ENCODE results near the gene CDH4.

The CDH4 gene

GRCh38 chr20:61841966-61842365 is 589.9 kb downstream of the CDH4 start:
- DNase-seq (ENCODE audit: low read depth in 2 of 2): no peak
- no peak for TF ChIP-seq CTCF (IDR thresholded peaks at IDR 0.05; ENCODE audit: low read depth, low read length)
- H3K4me3 ChIP-seq (replicated peaks in 1 of 2; ENCODE audit: low read depth in 2 of 2, low read length in 2 of 2): no peak overlapping the region

DNA sequence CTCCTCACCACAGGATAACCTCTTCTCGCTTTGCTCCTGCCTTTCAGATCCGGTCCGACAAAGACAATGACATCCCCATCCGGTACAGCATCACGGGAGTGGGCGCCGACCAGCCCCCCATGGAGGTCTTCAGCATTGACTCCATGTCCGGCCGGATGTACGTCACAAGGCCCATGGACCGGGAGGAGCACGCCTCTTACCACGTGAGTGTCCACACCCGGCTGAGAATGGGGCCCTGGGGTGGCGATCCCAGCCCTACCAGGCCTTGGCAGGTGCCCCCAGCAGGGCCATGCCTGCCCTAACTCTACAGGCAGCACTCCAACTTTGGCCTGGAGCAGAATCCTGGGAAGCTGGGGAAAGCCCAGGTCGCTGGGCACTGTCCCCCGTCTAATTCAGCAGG is 592.6 kb downstream of the CDH4 start:
- no peak for DNase-seq (ENCODE audit: low read depth in 2 of 2)
- TF ChIP-seq CTCF (IDR thresholded peaks at IDR 0.05; ENCODE audit: low read depth, low read length): no peak
- no peak overlapping the region for H3K4me3 ChIP-seq (replicated peaks in 1 of 2; ENCODE audit: low read depth in 2 of 2, low read length in 2 of 2)

DNA sequence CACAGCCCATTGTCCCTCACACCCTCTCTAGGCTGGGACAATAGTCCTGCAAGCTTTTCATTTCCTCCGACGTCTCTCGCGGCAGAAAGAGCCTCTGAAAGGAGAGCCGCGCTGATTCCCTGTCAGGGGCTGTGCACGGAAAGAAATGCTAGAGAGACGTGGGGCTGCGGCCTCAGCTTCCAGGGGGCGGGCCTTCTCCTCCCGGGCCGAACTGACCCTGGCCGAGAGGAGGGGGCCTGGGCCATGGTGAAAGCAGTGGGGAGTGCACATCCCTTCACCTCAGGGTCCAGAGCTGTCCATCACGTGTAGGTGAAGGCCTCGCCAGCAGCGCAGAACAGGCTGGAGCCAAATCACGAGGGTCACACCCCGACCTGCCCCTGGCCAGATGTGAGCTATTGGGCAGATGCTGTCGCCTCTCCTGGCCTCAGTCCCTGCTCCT is 593.2 kb downstream of the CDH4 start:
- no peak for TF ChIP-seq CTCF (IDR thresholded peaks at IDR 0.05; ENCODE audit: low read depth, low read length)
- DNase-seq (ENCODE audit: low read depth in 2 of 2): no peak
- no peak overlapping the region for H3K4me3 ChIP-seq (replicated peaks in 1 of 2; ENCODE audit: low read depth in 2 of 2, low read length in 2 of 2)

DNA sequence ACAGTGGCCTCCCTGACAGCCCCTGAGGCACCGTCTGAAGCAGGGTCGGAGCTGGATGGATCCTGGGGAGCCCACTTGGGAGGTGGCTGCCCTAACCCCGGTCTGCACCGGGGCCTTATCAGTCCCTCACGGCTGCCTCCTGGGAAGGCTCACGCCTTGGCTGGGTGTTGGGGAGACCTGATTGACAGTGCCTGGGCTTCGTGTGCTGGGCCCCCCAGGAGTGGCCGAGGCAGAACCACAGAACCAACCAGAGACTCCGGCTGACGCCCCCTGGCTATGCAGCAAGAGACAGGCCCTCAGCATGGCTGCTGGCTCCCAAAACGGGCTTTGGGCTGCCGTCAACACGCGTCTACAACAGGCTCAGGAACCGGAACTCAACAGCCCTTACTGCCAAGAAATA is 594.0 kb downstream of the CDH4 start:
- H3K4me3 ChIP-seq (replicated peaks in 1 of 2; ENCODE audit: low read depth in 2 of 2, low read length in 2 of 2): no peak overlapping the region
- DNase-seq (ENCODE audit: low read depth in 2 of 2): no peak
- TF ChIP-seq CTCF (IDR thresholded peaks at IDR 0.05; ENCODE audit: low read depth, low read length): no peak

- no peak overlapping the region for H3K4me3 ChIP-seq (replicated peaks in 1 of 2; ENCODE audit: low read depth in 2 of 2, low read length in 2 of 2)
- DNase-seq (ENCODE audit: low read depth in 2 of 2): no peak
- no peak for TF ChIP-seq CTCF (IDR thresholded peaks at IDR 0.05; ENCODE audit: low read depth, low read length)
Measured at GRCh38 chr20:61846741-61847419, 594.8 kb downstream of the CDH4 start.

- H3K4me3 ChIP-seq (replicated peaks in 1 of 2; ENCODE audit: low read depth in 2 of 2, low read length in 2 of 2): no peak overlapping the region
- TF ChIP-seq CTCF (IDR thresholded peaks at IDR 0.05; ENCODE audit: low read depth, low read length): no peak
- DNase-seq (ENCODE audit: low read depth in 2 of 2): no peak
Measured at GRCh38 chr20:61847420-61847748, 595.3 kb downstream of the CDH4 start.

DNA sequence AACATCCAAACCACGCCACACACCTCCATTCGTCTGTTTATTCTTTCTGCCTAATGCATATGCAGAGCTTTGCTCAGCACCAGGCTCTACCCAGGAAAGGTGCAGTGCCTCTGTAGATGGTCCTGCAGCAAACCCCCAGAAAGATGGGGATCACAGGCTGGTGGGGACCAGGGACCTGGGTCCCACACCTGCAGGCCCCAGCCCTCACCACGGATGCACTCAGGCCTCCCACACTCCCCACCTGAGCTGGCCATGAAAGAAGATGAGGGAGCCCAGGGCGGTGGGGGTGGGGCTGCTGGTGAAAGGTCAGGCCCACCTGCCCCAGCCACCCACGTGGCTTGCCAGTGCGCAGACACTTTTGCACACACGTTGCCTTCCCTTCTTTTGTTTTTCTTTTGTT is 595.9 kb downstream of the CDH4 start:
- H3K4me3 ChIP-seq (replicated peaks in 1 of 2; ENCODE audit: low read depth in 2 of 2, low read length in 2 of 2): no peak overlapping the region
- no peak for DNase-seq (ENCODE audit: low read depth in 2 of 2)
- TF ChIP-seq CTCF (IDR thresholded peaks at IDR 0.05; ENCODE audit: low read depth, low read length): no peak
